HPDE6-E6E7 (cell line): ENCODE measurements around the gene ROCK2.
"Not testable (repeated sequence)": the region's sequence is repeated elsewhere in the genome, so short reads cannot be mapped to it uniquely, and the experiment has no call there.

Source experiments
- DNase-seq: peaks from one replicate; pipeline ENCODE4 v3.0.0; 2011; ENCODE audit warnings: missing footprints; ENCODE audit errors: extremely low spot score

ROCK2 gene

DNA sequence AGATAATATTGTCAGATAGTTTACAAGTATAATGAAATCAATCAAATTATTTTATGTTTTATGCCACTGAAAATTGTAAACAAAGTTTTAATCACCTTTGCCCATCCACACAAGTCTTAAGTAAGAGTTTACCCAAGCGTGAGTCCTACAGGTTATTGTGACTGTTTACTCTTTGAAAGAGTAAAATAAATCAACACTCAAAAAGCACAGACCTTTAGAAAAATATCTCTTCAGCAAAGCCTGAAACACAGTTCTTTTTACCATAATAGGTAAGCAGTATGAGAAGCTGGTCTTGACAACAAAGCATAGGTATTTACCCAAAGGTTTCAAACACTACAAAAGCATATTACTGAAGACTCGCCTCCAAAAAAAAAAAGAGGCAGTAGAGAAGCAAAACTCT lies 3.7 kb downstream of the ROCK2 start:
- no peak for DNase-seq

DNA sequence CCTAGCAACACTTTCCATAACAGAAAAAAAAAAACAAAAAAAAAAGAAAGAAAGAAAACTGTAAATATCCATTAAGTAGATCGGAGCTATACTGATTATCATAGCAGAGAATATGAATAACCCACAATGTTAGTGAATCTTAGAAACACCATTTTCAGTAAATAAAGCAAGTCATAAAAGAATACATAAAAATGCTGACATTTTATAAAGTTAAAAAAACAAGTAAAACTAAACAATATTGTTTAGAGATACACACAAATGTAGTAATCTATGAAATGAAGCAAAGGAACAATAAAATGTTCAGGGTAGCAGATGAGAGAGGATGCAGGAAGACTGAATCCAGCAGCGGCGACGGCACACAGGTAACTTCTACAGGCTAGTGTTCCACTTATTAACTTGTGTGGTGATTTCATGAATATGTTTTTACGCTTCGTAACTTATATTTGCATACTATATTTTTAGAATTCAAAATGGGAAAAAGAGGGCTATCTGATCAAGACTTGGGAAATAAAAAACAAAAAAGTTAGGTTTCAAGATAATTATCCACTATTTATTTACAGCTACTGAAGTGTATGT lies 4.8 kb downstream of the ROCK2 start:
- DNase-seq, result no peak

DNA sequence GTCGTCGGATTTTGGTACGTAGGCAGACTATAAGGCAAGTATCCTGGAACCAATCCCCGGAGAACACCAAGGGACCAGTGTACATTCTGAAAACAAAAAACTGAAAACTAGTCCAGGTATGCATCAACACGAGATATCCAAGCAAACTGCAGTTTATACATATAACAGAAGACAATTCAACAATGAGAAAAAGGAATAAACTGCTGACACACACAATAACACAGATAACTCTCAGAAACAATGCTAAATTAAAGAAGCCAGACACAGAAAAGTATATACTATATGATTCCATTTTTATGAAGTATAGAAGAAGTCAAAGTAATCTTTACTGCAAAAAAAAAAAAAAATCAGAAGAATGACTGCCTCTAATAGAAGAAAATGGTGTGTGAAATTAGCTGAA lies 5.9 kb downstream of the ROCK2 start:
- DNase-seq, result no peak

DNA sequence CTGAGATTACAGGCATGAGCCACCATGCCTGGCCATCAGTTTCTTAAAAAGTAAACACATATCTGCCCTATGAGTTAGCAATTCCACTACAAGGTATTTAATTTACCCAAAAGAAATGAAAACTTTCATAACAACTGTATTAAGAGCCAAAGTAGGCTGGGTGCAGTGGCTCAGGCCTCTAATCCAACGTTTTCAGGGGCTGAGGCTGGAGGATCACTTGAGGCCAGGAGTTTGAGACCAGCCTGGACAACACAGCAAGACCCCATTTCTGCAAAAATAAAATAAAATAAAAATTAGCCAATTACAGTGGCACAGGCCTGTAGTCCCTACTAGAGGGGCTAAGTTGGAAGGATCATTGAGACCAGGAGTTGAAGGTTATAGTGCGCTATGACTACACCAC lies 6.5 kb downstream of the ROCK2 start:
- DNase-seq, result no peak

DNA sequence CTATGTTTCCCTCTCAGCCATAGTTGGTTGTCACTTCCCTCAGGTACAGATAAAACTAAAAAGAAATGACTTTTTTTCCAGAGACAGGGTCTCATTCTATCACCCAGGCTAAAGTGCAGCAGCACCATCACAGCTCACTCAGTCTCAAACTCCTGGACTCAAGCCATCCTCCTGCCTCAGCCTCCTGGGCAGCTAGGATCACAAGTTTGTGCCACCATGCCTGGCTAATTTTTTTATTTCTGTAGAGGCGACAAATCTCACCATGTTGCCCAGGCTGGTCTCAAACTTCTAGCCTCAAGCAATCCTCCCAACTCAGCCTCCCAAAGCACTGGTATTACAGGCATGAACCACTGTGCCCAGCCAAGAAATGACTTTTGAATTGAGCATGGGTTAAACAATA lies 8.2 kb downstream of the ROCK2 start:
- no peak for DNase-seq

DNA sequence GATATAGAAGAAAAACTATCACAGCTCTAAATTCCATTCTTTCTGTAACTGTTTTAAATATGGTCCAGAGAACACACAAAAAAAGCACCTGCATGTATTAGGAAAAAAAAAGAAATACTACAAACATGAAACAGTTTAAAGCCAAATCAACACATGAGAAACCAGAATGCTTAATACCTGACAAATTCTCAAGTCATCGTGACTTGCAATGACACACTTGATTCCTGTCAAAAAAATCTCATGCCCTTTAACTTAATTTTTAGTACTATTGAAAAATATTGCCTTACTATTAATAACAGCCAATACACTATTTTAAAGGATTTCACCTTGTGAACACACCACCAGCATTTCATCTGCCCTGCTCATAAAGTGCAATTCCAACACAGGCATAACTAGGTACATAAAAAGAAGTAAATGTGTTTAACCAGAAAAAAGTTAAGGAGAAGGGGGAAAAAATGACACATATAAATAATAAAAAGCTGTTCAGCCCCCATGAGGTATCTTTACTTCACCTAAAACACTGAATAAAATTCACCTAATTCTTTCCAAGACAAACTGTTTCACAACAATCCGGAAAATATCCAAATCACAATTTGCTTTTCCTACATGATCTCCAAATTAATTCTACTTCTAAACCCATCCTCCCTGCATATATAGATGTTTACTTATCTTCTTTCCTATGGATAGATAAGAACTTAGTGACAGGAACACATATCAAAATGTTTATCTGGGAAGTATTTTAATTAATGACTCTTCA lies 10.8 kb downstream of the ROCK2 start:
- DNase-seq, result no peak

- no peak for DNase-seq
Observed at GRCh38 chr2:11332596-11332995, 11.8 kb downstream of the ROCK2 start.

GRCh38 chr2:11330457-11331142 lies 13.8 kb downstream of the ROCK2 start:
- no peak for DNase-seq

DNA sequence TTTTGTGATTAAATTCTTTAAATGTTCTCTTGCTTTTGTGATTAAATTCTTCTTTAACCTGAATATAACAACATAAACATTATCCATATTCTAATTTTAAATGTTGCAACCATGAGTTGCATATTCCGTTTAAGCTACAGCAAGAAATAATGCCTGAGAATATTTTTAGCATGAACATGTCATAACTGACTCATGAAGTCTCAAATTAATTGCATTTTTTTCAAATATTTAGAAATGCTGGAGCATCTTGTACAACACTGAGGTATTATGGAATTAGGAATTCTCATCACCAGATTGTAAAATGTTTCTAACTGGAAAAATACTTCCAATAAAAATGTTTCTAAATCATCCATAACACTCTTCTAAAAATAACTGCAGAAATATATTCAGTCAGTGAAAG lies 14.7 kb downstream of the ROCK2 start:
- DNase-seq, result no peak

DNA sequence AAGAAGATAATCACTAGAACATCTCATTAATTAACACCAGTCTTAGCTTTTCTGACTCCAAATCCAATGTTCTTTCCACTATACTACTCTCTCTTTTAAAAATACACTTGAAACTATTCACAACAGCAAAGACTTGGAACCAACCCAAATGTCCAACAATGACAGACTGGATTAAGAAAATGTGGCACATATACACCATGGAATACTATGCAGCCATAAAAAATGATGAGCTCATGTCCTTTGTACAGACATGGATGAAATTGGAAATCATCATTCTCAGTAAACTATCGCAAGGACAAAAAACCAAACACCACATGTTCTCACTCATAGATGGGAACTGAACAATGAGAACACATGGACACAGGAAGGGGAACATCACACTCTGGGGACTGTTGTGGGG lies 15.9 kb downstream of the ROCK2 start:
- not testable (repeated sequence) for DNase-seq

- no peak for DNase-seq
Observed at GRCh38 chr2:11327871-11328270, 16.6 kb downstream of the ROCK2 start.

DNA sequence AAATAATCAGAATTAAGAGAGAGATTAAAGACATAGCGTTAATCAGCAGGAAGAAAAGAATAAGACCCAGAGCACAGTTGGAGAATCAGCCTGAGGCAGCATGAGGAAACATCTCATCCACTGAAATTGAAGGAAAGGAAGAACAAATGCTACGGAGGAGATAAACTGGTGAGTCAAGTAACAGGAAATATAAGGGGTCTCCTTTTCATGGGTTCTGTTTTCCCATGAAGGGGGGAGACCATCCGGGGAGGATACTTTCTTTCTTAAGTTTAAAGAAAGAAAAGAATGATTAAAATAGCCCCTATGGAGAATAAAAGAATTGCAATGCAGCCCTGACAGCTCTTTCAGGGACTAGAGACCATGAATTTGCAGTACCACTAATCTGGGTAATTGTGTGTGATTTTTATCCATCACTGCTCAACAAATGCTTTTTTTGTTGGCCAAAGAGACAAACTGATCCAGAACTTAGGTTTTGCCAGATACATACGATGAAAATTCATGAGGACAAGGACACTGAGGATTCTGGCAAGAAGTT lies 17.7 kb downstream of the ROCK2 start:
- no peak for DNase-seq

DNA sequence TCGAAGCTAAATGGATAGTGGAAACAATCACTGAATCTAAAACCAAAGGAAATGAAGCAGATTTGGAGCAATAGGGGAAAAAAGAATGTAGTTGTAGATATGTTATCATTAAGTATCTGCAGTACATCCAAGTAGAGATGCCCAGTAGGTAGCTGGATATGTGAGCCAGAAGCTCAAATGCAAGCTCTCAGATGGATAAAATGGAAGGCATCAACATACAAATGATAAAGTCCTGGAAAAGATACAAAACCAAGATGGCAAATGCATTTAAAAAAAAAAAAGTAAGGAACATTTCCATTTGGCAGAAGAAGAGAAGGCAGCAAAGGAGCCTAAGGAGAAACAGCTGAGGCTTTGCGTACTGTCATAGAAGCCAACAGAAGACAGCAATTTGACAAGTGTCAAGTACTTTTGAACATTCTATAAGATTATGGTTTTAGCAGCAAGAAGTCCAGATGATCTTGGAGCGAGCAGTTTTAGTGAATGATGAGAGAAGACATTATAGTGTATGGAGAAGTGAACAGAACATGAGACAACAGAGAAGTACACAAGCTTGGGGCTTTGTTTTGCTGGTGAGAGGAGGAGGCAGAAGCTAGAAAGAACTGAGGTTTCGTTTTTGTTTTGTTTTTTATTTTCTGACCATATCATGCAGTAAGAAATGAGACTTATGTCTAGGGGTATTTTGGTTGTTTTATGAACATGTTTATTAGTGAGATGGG lies 18.3 kb downstream of the ROCK2 start:
- no peak for DNase-seq

DNA sequence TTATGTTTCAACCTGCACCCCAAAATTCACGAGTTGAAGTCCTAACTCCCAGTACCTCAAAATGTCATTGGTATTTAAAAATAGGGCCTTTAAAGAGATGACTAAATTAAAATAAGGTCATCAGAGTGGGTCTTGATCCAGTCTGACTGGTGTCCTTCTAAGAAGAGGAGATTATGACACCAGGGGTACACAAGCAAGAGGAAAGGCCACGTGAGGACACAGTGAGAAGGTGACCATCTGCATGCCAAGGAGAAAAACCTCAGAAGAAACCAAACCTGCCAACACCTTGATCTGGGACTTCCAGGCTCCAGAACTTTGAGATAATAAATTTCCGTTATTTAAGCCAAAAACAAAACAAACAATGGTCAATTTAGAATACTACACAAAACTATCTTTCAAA lies 22.6 kb downstream of the ROCK2 start:
- DNase-seq, result no peak

DNA sequence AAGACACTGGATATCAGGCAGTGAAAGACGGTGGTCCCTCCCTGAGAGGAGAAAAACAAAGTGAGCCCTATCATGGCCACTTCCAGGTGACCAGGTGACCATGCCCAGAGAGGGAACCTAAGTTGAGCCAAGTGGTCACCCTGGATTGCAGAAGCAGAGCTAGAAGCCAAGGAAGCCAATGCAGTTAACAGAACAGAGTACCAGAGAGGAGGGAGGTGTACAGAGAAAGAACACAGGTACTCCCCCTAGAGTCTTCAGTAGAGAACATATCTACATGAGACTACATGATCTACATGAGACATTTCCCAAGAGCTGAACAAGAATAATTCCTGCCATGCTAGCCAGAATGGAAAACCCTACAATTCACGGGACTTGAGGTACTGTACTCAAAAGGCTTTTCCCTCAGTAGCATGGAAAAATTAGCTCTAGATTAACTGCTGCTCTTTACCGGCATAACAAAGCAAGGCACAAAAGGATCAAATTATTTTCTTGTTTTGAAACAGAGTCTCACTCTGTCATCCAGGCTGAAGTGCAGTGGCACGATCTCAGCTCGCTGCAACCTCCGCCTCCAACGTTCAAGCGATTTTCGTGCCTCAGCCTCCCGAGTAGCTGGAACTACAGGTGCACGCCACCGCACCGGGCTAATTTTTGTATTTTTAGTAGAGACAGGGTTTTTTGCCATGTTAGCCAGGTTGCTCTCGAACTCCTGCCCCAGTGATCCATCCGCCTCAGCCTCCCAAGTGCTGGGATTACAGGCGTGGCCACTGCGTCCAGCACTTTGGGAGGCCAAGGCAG lies 23.5 kb downstream of the ROCK2 start:
- no peak for DNase-seq

DNA sequence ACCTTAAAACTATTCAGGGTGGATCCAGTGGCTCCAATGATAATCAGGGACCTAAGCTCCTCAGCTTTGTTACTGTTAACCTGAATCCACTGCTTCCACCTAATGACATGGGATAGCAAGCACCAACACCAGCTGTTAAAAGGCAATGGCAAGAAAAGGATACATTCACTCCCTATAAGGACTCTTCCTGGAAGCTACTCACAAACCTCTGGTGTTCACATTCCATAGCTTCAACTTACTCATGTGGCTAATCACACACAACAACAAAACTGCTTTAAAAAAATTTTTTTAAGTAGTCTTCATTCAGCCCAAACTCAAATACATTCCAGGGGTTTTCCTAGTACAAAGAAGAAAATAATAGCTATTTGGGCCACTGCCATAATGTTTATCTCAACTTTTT lies 24.5 kb downstream of the ROCK2 start:
- no peak for DNase-seq

DNA sequence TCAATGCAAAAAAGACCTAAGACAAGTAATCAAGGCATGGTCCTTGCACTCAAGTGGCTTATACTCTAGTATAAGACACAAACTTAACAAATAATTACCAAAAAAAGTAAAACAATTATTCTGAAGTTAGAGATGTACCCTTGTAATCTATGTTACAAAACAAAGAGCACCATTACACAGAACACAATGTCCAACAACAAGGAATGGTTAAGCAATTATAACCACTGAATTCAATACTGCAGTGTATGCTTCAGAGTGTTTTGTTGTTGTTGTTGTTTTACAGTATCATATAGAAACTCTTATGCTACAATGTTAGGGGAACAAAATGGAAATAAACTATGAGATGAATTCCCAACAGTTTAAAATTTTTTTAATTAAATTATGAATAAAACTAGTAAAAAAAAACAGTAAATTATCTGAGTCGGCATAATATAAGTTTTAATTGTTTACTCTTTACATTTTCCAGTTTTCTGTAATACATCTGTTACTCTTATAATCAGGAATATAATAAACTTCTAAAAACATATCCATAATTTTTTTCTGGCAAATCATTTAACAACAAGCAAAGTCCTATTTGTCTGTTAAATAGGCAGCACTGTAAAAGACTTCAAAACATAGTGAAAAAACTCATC lies 29.2 kb downstream of the ROCK2 start:
- DNase-seq, result no peak

DNA sequence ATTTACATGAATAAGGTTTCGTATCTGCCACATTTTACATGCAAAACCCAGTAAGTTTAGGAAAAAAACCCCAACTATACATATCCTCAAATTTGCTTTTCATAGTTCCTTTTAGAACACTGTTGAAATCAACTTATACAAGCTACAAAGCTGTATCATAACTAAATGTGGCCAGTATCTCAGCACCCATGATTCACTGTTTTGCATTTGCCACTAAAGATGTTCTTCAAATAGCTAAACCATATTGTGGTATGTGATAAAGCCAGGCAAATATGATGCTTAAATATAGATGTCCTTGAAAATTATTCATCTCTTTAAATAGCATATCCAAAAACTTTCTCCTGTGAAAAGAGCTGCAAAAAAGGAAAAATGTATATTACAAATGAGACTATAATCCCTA lies 29.9 kb downstream of the ROCK2 start:
- DNase-seq, result no peak

- no peak for DNase-seq
Observed at GRCh38 chr2:11312770-11313471, 31.5 kb downstream of the ROCK2 start.

GRCh38 chr2:11311543-11311942 lies 32.9 kb downstream of the ROCK2 start:
- no peak for DNase-seq
